ENCODE measurements around the gene PHLDA3.

Gene PHLDA3

DNA sequence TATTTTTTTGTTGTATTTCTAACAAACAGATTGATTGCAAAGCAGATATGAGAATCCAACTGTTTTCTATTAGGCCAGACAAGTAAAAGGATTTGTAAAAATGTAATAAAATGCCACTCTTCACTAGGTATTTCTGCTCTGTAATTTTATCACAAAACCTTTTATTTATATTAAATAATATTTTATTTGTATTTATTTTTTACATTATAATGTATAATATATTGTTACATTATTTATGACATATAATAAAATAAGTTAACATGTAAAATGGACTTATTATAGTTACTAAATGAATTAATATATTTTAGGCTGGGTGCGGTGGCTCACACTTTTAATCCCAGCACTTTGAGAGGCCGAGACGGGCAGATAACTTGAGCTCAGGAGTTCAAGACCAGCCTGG lies 34.7 kb downstream of the PHLDA3 start:
- TF ChIP-seq, protein P1, sequence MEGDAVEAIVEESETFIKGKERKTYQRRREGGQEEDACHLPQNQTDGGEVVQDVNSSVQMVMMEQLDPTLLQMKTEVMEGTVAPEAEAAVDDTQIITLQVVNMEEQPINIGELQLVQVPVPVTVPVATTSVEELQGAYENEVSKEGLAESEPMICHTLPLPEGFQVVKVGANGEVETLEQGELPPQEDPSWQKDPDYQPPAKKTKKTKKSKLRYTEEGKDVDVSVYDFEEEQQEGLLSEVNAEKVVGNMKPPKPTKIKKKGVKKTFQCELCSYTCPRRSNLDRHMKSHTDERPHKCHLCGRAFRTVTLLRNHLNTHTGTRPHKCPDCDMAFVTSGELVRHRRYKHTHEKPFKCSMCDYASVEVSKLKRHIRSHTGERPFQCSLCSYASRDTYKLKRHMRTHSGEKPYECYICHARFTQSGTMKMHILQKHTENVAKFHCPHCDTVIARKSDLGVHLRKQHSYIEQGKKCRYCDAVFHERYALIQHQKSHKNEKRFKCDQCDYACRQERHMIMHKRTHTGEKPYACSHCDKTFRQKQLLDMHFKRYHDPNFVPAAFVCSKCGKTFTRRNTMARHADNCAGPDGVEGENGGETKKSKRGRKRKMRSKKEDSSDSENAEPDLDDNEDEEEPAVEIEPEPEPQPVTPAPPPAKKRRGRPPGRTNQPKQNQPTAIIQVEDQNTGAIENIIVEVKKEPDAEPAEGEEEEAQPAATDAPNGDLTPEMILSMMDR (IDR thresholded peaks at IDR 0.05; ENCODE audit: low read depth, low read length), result no peak
- DNase-seq (ENCODE audit: extremely low read depth, low read depth), result no peak

DNA sequence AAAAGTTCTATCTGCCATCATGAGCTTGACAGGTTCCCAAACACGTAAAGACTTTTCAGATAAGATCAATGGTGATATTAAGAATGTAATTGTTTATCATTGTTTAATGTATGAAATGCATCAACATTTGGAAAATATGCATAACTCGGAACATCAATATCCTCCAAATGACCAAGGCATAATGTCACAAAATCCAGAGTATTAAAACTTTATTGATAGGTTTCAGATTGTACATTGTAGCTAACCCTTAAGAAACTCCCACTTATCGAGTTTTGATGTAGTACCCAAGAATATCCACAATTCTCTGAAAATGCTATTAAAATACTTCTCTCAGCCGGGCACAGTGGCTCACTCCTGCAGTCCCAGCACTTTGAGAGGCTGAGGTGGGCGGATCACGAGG lies 35.4 kb downstream of the PHLDA3 start:
- TF ChIP-seq, protein P1 (IDR thresholded peaks at IDR 0.05; ENCODE audit: low read depth, low read length), result no peak
- no peak for DNase-seq (ENCODE audit: extremely low read depth, low read depth)

DNA sequence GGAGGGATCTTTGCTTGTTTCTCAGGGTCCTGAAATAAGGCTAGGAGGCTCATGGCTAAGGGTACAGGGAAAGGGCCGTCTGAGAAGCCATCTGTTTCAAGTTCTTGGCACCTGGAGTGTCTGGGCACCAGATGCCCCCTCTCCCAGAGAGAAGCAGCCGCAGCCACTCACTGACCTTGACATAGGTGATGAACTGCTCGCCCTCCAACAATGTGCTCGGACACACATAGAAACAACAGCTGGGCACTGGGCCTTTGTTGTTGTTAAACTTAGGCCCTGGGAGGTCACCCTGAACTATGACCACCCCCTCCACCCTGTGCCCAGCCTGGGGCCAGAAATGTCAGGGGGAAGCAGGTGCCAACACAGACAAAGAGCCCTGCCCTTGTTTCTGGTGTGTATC lies 38.2 kb downstream of the PHLDA3 start:
- TF ChIP-seq, protein P1 (IDR thresholded peaks at IDR 0.05; ENCODE audit: low read depth, low read length), result no peak
- DNase-seq (ENCODE audit: extremely low read depth, low read depth), result no peak

DNA sequence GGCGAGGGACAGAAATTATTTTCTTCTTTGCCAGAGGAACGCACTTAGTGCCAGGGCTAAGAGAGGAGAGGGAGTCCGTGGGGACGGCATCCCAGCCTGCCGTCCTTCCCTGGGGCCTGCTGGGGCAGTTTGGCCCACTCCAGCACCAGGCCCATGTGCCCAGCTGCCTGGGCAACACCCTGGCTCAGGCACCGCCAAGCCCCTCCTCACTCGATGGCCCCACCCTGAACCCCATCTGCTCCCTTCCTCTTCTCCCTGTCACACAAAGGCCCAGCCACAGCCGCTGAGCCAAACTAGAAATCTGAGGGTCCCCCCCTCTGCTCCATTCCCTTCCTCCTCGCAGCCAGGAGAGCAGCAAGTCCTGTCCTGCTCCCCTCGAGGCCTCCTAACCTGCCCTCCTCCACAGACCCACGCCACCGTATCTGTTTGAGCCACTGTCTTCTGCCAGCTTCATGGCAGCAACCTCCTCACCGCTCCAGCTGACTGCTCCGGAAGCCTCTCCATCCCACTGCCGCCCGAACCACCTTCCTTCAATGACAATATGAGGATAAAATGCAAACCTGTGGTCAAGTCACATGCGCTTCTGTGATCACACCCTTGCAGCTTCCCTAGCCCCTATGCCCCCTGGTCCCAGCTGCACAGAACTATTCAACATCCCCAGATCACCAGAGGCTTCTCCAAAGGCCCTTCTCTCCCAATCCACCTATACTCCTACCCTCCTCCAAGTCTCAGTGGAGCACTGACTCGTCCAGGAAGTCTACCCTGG lies 39.1 kb downstream of the PHLDA3 start:
- TF ChIP-seq, protein P1 (IDR thresholded peaks at IDR 0.05; ENCODE audit: low read depth, low read length), result no peak

DNA sequence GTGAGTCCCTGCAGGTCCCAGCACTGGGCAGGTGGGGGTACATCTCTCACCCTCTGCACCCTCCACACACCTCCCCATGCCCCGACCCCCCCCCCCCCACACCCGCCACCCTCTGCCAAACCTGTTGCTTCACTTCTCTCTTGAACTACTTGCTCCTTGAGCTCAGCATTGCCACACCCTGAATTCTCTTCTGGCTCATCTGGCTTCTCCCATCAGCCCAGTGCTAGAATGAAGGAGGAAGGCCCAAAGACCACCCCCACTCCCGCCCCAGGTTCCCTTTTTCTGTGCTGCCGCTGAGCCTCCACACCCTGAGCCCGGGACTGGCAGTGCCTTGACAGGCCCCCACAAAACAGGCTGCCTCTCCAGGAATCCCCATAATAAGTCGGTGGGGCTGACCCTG lies 41.0 kb downstream of the PHLDA3 start:
- no peak for DNase-seq (ENCODE audit: extremely low read depth, low read depth)
- TF ChIP-seq, protein P1 (IDR thresholded peaks at IDR 0.05; ENCODE audit: low read depth, low read length), result no peak

More for the DNA sequence above, 39.1 kb downstream of the PHLDA3 start:
- DNase-seq (ENCODE audit: extremely low read depth, low read depth), result no peak

DNA sequence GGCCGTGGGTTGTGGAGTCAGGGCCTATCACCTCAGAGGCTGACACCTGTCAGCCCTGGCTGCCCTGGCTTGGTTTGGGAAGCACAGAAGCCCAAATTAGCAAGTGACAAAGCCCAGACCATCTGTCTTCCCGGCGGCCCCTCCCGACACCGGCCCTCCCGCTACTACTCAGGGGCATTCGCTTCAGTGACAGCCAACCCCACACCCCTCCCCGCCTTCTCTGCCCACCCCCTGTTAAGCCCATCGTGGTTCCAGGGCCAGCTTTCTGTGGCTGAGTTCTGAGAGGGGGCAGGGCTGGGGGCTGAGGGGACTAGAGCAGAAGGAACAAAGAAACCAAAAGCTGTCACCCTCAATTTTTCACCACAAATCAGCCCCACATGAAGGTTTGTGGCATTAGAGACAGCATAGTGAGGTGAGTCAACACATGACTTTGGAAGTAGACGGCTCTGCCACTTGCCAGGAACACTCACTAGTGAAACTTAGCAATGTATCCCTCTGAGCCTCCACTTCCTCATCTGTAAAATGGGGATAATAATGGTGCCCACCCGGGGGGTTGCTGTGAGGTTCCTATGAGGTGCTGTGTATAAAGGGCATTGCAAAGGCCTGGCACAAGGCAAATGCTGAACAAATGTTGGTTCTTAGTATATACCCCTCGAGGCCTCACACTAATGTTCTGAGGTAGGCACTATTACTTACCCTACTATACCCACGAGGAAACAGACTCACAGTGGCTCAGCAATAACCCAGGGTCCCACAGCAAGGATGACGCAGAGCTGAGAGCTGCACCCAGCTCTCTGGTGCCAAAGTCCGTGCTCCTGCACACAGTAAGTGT lies 42.3 kb downstream of the PHLDA3 start:
- no peak for DNase-seq (ENCODE audit: extremely low read depth, low read depth)
- TF ChIP-seq, protein P1 (IDR thresholded peaks at IDR 0.05; ENCODE audit: low read depth, low read length), result no peak

DNA sequence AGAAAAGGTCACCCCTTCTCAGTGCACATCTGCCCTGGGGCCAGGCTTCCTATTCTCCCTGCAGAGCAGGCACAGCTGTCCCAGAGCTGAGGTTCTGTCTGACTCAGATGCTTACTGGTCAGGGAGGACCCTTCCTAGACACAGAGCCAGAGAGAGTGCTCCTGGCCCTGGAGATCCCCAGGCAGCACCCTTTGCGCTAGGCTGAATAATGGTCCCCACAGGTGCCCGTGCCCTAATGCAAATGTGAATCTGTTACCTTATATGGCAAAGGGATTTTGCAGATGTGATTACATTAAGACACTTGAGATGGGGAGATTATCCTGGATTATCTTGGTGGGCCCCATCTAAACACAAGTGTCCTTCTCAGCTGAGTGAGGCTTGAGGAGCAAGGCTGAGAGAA lies 44.8 kb downstream of the PHLDA3 start:
- TF ChIP-seq, protein P1 (IDR thresholded peaks at IDR 0.05; ENCODE audit: low read depth, low read length), result no peak
- no peak for DNase-seq (ENCODE audit: extremely low read depth, low read depth)

Measured in AG09319 (cell line).